SK-N-SH treated with all-trans-retinoic acid at 6 μM for 48 hours (cell line): ENCODE measurements around the gene RGR.
A peak's percentile ranks its signal among the peaks of the same experiment; 100 is the strongest.

Experiments
- ATAC-seq: fragments of 200-7000 bp; cut with Tn5 transposase; 3 replicates; pipeline ENCODE4 v1.9.1; 2020; ENCODE audit warnings: mild to moderate bottlenecking, moderate library complexity
- BACH2 ChIP-seq: fragments of 250-450 bp; sonication (Bioruptor Pico); IDR thresholded peaks from 2 replicates; pipeline ENCODE4 v1.9.0; 2021; ENCODE audit warnings: mild to moderate bottlenecking, borderline replicate concordance
- CREB5 ChIP-seq: fragments of 250-450 bp; sonication (Bioruptor Pico); IDR thresholded peaks from 2 replicates; pipeline ENCODE4 v1.5.1; 2020; ENCODE audit warnings: low read depth, mild to moderate bottlenecking, moderate library complexity
- CSDC2 ChIP-seq: fragments of 250-450 bp; sonication (Bioruptor Pico); IDR thresholded peaks from 2 replicates; pipeline ENCODE4 v1.5.0; 2020; ENCODE audit warnings: mild to moderate bottlenecking, moderate library complexity
- CSRNP3 ChIP-seq: fragments of 250-450 bp; sonication (Bioruptor Pico); IDR thresholded peaks from 2 replicates; pipeline ENCODE4 v1.5.1; 2021; ENCODE audit warnings: mild to moderate bottlenecking, moderate library complexity
- ESRRG ChIP-seq: fragments of 250-450 bp; sonication (Bioruptor Pico); IDR thresholded peaks from 2 replicates; pipeline ENCODE4 v1.6.1; 2021; ENCODE audit warnings: mild to moderate bottlenecking
- GLIS3 ChIP-seq: fragments of 250-450 bp; sonication (Bioruptor Pico); IDR thresholded peaks from 2 replicates; pipeline ENCODE4 v1.5.0; 2020; ENCODE audit warnings: mild to moderate bottlenecking, moderate library complexity
- ISL1 ChIP-seq: fragments of 250-450 bp; sonication (Bioruptor Pico); IDR thresholded peaks from 2 replicates; pipeline ENCODE4 v2.1.2; 2022; ENCODE audit warnings: mild to moderate bottlenecking, moderate library complexity
- OSR1 ChIP-seq: fragments of 250-450 bp; sonication (Bioruptor Pico); IDR thresholded peaks from 2 replicates; pipeline ENCODE4 v1.8.0; 2022; ENCODE audit warnings: moderate library complexity, mild to moderate bottlenecking, inconsistent platforms
- PATZ1 ChIP-seq: fragments of 250-450 bp; sonication (Bioruptor Pico); IDR thresholded peaks from 2 replicates; pipeline ENCODE4 v1.8.0; 2020; ENCODE audit warnings: mild to moderate bottlenecking, moderate library complexity, borderline replicate concordance
- PPARA ChIP-seq: fragments of 250-450 bp; sonication (Bioruptor Pico); IDR thresholded peaks from 2 replicates; pipeline ENCODE4 v1.5.0; 2020; ENCODE audit warnings: mild to moderate bottlenecking, borderline replicate concordance
- RARB ChIP-seq: fragments of 250-450 bp; sonication (Bioruptor Pico); IDR thresholded peaks from 2 replicates; pipeline ENCODE4 v1.8.0; 2021; ENCODE audit warnings: mild to moderate bottlenecking, moderate library complexity
- SNAI2 ChIP-seq: fragments of 250-450 bp; sonication (Bioruptor Pico); IDR thresholded peaks from 2 replicates; pipeline ENCODE4 v1.5.0; 2020; ENCODE audit warnings: mild to moderate bottlenecking, moderate library complexity
- TOX ChIP-seq: fragments of 250-450 bp; sonication (Bioruptor Pico); IDR thresholded peaks from 2 replicates; pipeline ENCODE4 v1.8.0; 2021; ENCODE audit warnings: mild to moderate bottlenecking, moderate library complexity, borderline replicate concordance
- ZC3H10 ChIP-seq: fragments of 250-450 bp; sonication (Bioruptor Pico); IDR thresholded peaks from 2 replicates; pipeline ENCODE4 v1.5.1; 2021; ENCODE audit warnings: mild to moderate bottlenecking, moderate library complexity
- ZFP30 ChIP-seq: fragments of 450-650 bp; formaldehyde crosslinking; IDR thresholded peaks from 2 replicates; pipeline ENCODE4 v1.5.0; 2022; ENCODE audit warnings: mild to moderate bottlenecking, moderate library complexity
- ZNF565 ChIP-seq: fragments of 450-650 bp; formaldehyde crosslinking; conservative IDR thresholded peaks from 2 replicates; pipeline ENCODE4 v1.5.0; 2020; ENCODE audit warnings: low read depth, mild to moderate bottlenecking, moderate library complexity
- ZNF70 ChIP-seq: fragments of 450-650 bp; formaldehyde crosslinking; IDR thresholded peaks from 2 replicates; pipeline ENCODE4 v1.5.0; 2020; ENCODE audit warnings: mild to moderate bottlenecking, moderate library complexity
- ZNF8 ChIP-seq: fragments of 450-650 bp; formaldehyde crosslinking; IDR thresholded peaks from 2 replicates; pipeline ENCODE4 v1.5.0; 2020; ENCODE audit warnings: mild to moderate bottlenecking, moderate library complexity
- TF ChIP-seq, protein P1 (sequence below): fragments of 250-450 bp; sonication (Bioruptor Pico); IDR thresholded peaks from 2 replicates; pipeline ENCODE4 v1.5.0; 2020; ENCODE audit warnings: mild to moderate bottlenecking, moderate library complexity
- TF ChIP-seq, protein P2 (sequence below): fragments of 250-450 bp; sonication (Bioruptor Pico); IDR thresholded peaks from 2 replicates; pipeline ENCODE4 v1.8.0; 2021; ENCODE audit warnings: low read depth, mild to moderate bottlenecking, moderate library complexity, borderline replicate concordance

Gene RGR

DNA sequence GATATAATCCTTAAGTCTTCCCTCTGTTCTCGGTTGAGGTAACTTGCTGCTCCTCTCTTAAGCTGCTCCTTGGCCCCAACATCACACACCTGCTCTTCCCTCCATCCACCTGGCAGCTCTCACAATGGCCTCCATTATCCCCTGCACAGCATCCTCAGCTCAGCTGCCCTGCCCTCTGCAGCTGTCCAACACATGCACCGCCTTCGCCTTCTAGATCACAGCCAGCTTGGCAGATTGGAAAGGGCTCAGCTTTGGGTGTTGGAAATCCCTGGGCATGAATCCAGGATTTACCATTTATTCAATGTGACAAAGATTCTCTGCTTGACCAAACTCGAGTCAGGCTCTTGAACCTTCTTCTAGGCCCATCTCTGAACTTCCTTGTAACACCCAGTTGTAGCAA, 20.6 kb downstream of the RGR start:
- TF ChIP-seq CSDC2 (CRISPR knock-in tag) = no peak
- TF ChIP-seq ZFP30 (CRISPR knock-in tag) = no peak
- TF ChIP-seq PATZ1 = no peak
- no peak for TF ChIP-seq GLIS3 (CRISPR knock-in tag)
- TF ChIP-seq CREB5 (CRISPR knock-in tag) = no peak
- no peak for TF ChIP-seq ZC3H10 (CRISPR knock-in tag)
- no peak for TF ChIP-seq ZNF8 (CRISPR knock-in tag)
- no peak for TF ChIP-seq ISL1 (CRISPR knock-in tag)
- TF ChIP-seq ZNF70 (CRISPR knock-in tag) = no peak
- TF ChIP-seq RARB (CRISPR knock-in tag) = no peak
- TF ChIP-seq, protein P1, sequence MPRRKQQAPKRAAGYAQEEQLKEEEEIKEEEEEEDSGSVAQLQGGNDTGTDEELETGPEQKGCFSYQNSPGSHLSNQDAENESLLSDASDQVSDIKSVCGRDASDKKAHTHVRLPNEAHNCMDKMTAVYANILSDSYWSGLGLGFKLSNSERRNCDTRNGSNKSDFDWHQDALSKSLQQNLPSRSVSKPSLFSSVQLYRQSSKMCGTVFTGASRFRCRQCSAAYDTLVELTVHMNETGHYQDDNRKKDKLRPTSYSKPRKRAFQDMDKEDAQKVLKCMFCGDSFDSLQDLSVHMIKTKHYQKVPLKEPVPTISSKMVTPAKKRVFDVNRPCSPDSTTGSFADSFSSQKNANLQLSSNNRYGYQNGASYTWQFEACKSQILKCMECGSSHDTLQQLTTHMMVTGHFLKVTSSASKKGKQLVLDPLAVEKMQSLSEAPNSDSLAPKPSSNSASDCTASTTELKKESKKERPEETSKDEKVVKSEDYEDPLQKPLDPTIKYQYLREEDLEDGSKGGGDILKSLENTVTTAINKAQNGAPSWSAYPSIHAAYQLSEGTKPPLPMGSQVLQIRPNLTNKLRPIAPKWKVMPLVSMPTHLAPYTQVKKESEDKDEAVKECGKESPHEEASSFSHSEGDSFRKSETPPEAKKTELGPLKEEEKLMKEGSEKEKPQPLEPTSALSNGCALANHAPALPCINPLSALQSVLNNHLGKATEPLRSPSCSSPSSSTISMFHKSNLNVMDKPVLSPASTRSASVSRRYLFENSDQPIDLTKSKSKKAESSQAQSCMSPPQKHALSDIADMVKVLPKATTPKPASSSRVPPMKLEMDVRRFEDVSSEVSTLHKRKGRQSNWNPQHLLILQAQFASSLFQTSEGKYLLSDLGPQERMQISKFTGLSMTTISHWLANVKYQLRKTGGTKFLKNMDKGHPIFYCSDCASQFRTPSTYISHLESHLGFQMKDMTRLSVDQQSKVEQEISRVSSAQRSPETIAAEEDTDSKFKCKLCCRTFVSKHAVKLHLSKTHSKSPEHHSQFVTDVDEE = no peak
- TF ChIP-seq TOX (CRISPR knock-in tag) = no peak
- TF ChIP-seq, protein P2, sequence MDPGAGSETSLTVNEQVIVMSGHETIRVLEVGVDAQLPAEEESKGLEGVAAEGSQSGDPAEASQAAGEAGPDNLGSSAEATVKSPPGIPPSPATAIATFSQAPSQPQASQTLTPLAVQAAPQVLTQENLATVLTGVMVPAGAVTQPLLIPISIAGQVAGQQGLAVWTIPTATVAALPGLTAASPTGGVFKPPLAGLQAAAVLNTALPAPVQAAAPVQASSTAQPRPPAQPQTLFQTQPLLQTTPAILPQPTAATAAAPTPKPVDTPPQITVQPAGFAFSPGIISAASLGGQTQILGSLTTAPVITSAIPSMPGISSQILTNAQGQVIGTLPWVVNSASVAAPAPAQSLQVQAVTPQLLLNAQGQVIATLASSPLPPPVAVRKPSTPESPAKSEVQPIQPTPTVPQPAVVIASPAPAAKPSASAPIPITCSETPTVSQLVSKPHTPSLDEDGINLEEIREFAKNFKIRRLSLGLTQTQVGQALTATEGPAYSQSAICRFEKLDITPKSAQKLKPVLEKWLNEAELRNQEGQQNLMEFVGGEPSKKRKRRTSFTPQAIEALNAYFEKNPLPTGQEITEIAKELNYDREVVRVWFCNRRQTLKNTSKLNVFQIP (CRISPR knock-in tag) = no peak
- no peak for TF ChIP-seq OSR1 (CRISPR knock-in tag)
- ATAC-seq = no peak

GRCh38 chr10:84267503-84268126, 22.8 kb downstream of the RGR start:
- TF ChIP-seq PATZ1 (no peak), ZFP30 (CRISPR knock-in tag) (no peak), BACH2 (CRISPR knock-in tag) (no peak), SNAI2 (CRISPR knock-in tag) (no peak), ESRRG (CRISPR knock-in tag) (no peak), ISL1 (CRISPR knock-in tag) (no peak), PPARA (CRISPR knock-in tag) (no peak), ZNF8 (CRISPR knock-in tag) (no peak), CSRNP3 (CRISPR knock-in tag) (no peak), ZNF565 (no peak), OSR1 (CRISPR knock-in tag) (no peak)
- TF ChIP-seq, protein P1 = no peak
- ATAC-seq = 0 out of 3 replicates have a peak, but pooled peaks have one; percentile 34
